Measurements from ENCODE around the gene DOK3.

- TF ChIP-seq CTCF (IDR thresholded peaks at IDR 0.05 in 8 of 11, conservative IDR thresholded peaks at IDR 0.05 in 3 of 11) = peak in 4 of 11 experiments; percentile 13 to 35 (median 19)
- TF ChIP-seq POLR2AphosphoS5 (IDR thresholded peaks at IDR 0.05) = peak; percentile 97 to 98 (median 97)
These were observed 7.3 kb upstream of the DOK3 start, which contains the start of gene DDX41 for GRCh38 chr5:177516601-177517568.
